Measurements from ENCODE around the gene HELZ. TPM values are rescaled to one million over a fixed set of nuclear protein-coding genes. Genes with fewer than 3 reads are reported as not detected.

HELZ gene
- total and polyA plus RNA-seq, 5 donors from 2014 or later, result 48.3 to 130 (median 56.7) TPM

DNA sequence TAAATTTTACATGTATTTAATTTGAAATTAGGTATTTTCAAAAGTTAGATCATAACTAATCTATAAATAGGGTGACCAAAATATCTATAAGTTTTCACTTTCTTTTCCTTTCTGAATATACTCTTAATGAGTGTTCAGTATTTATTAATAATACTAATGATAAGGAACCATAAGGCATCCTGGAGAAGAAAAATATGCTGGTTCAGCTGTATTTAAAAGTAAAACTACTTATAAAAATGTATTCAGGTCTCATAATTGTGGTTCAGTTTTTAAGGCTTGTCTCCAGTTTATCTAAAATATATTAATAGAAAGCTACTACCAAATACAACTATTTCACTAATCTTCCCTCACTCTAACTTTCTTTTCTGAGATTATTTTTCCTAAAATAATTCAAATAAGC, 67.3 kb downstream of the HELZ start:
- Histone ChIP-seq H3K4me3 (ENCODE audit: low read depth, low read length) (no peak overlapping the region), H3K4me1 (ENCODE audit: control insufficient read depth, insufficient read depth, low read length, poor library complexity, severe bottlenecking) (no peaks in the 10 kb centered on the region), H3K36me3 (ENCODE audit: control insufficient read depth, insufficient read depth, low read length) (peaks cover 51% of the 10 kb centered on the region), H3K27me3 (ENCODE audit: control insufficient read depth, insufficient read depth, low read length) (no peaks in the 10 kb centered on the region), H3K27ac (ENCODE audit: insufficient read depth, low read length, poor library complexity, severe bottlenecking) (no peak overlapping the region), H3K9me3 (ENCODE audit: control insufficient read depth in 2 of 2, low read length in 2 of 2) (no peaks in the 10 kb centered on the region)
- H3K9me3 Mint-ChIP-seq, result peaks cover 0 to 1% (median 0%) of the 10 kb centered on the region in 7 donors
- peaks cover 3 to 12% (median 5%) of the 10 kb centered on the region in 4 donors for H3K4me1 Mint-ChIP-seq
- no peaks in the 10 kb centered on the region for H3K27me3 Mint-ChIP-seq
- peaks cover 44% of the 10 kb centered on the region for H3K36me3 Mint-ChIP-seq
- ATAC-seq (ENCODE audit: low read depth in 2 of 2) (no peak), DNase-seq (no peak)
- no peak overlapping the region for H3K4me3 Mint-ChIP-seq
- H3K27ac Mint-ChIP-seq, result no peak overlapping the region

DNA sequence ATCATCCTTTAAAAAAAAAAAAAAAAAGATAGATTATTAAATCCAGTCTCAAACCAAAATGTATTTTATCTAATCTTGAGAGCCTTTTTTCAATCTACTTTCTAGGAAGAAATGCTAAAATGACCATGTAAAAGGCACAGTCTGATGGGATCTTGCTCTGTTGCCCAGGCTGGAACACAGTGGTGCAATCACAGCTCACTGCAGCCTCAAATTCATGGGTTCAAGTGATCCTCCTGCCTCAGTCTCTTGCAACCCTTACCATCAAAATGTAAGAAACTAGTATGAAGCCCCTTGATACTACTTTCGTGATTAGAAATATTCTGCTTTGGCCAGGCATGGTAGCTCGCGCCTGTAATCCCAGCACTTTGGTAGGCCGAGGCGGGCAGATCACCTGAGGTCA, 70.8 kb downstream of the HELZ start:
- no peak overlapping the region for H3K4me3 Mint-ChIP-seq
- no peaks in the 10 kb centered on the region for H3K27me3 Mint-ChIP-seq
- H3K36me3 Mint-ChIP-seq, result peaks cover 51% of the 10 kb centered on the region
- peaks cover 4 to 26% (median 12%) of the 10 kb centered on the region in 4 donors for H3K4me1 Mint-ChIP-seq
- no peaks in the 10 kb centered on the region for H3K4me1 ChIP-seq (ENCODE audit: control insufficient read depth, insufficient read depth, low read length, poor library complexity, severe bottlenecking)
- H3K27ac ChIP-seq (ENCODE audit: insufficient read depth, low read length, poor library complexity, severe bottlenecking), result no peak overlapping the region
- H3K27ac Mint-ChIP-seq, result no peak overlapping the region
- H3K27me3 ChIP-seq (ENCODE audit: control insufficient read depth, insufficient read depth, low read length), result no peaks in the 10 kb centered on the region
- DNase-seq (no peak), ATAC-seq (ENCODE audit: low read depth in 2 of 2) (no peak)
- H3K4me3 ChIP-seq (ENCODE audit: low read depth, low read length), result no peak overlapping the region
- no peaks in the 10 kb centered on the region for H3K9me3 Mint-ChIP-seq
- H3K36me3 ChIP-seq (ENCODE audit: control insufficient read depth, insufficient read depth, low read length), result peaks cover 53% of the 10 kb centered on the region
- no peaks in the 10 kb centered on the region for H3K9me3 ChIP-seq (ENCODE audit: control insufficient read depth in 2 of 2, low read length in 2 of 2)

- Mint-ChIP-seq H3K27me3 (no peaks in the 10 kb centered on the region), H3K36me3 (peaks cover 48% of the 10 kb centered on the region), H3K4me1 (peaks cover 0 to 26% (median 14%) of the 10 kb centered on the region in 4 donors), H3K4me3 (no peak overlapping the region), H3K27ac (peak overlapping the region in 2 of 3 donors; percentile 75 to 82), H3K9me3 (no peaks in the 10 kb centered on the region)
- Histone ChIP-seq H3K9me3 (ENCODE audit: control insufficient read depth in 2 of 2, low read length in 2 of 2) (no peaks in the 10 kb centered on the region), H3K4me1 (ENCODE audit: control insufficient read depth, insufficient read depth, low read length, poor library complexity, severe bottlenecking) (no peaks in the 10 kb centered on the region), H3K4me3 (ENCODE audit: low read depth, low read length) (no peak overlapping the region), H3K36me3 (ENCODE audit: control insufficient read depth, insufficient read depth, low read length) (peaks cover 47% of the 10 kb centered on the region), H3K27ac (ENCODE audit: insufficient read depth, low read length, poor library complexity, severe bottlenecking) (no peak overlapping the region), H3K27me3 (ENCODE audit: control insufficient read depth, insufficient read depth, low read length) (no peaks in the 10 kb centered on the region)
- no peak for DNase-seq
- ATAC-seq (ENCODE audit: low read depth in 2 of 2), result no peak
These were observed 73.4 kb downstream of the HELZ start for GRCh38 chr17:67171560-67171959.

DNA sequence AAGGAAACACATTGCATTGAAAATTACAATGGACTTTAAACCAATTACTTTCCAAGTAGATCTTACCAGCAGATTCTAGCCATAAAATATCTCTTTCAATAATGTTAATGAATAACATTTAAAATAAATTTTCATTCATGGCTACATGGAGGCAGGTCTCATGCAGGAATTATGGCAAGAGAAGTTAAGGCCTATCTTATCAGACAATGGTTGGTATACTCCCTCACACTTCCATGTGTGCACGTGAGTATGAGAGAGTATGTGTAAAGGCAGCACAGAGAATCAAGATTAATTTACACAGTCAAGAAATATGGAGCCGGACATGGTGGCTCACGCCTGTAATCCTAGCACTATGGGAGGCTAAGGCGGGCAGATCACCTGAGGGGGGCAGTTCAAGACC, 76.5 kb downstream of the HELZ start:
- H3K27ac ChIP-seq (ENCODE audit: insufficient read depth, low read length, poor library complexity, severe bottlenecking), result no peak overlapping the region
- H3K9me3 ChIP-seq (ENCODE audit: control insufficient read depth in 2 of 2, low read length in 2 of 2), result no peaks in the 10 kb centered on the region
- no peak overlapping the region for H3K4me3 Mint-ChIP-seq
- no peaks in the 10 kb centered on the region for H3K27me3 ChIP-seq (ENCODE audit: control insufficient read depth, insufficient read depth, low read length)
- peaks cover 43% of the 10 kb centered on the region for H3K36me3 Mint-ChIP-seq
- H3K4me1 ChIP-seq (ENCODE audit: control insufficient read depth, insufficient read depth, low read length, poor library complexity, severe bottlenecking), result no peaks in the 10 kb centered on the region
- no peaks in the 10 kb centered on the region for H3K27me3 Mint-ChIP-seq
- peaks cover 10 to 17% (median 14%) of the 10 kb centered on the region in 4 donors for H3K4me1 Mint-ChIP-seq
- no peak overlapping the region for H3K4me3 ChIP-seq (ENCODE audit: low read depth, low read length)
- H3K27ac Mint-ChIP-seq, result no peak overlapping the region
- no peaks in the 10 kb centered on the region for H3K9me3 Mint-ChIP-seq
- ATAC-seq (ENCODE audit: low read depth in 2 of 2), result no peak
- peaks cover 57% of the 10 kb centered on the region for H3K36me3 ChIP-seq (ENCODE audit: control insufficient read depth, insufficient read depth, low read length)
- DNase-seq, result no peak

GRCh38 chr17:67165201-67165600, 79.8 kb downstream of the HELZ start:
- no peaks in the 10 kb centered on the region for H3K27me3 Mint-ChIP-seq
- no peaks in the 10 kb centered on the region for H3K9me3 Mint-ChIP-seq
- ATAC-seq (ENCODE audit: low read depth in 2 of 2) (no peak), DNase-seq (no peak)
- H3K36me3 Mint-ChIP-seq, result peaks cover 41% of the 10 kb centered on the region
- Histone ChIP-seq H3K4me3 (ENCODE audit: low read depth, low read length) (no peak overlapping the region), H3K27me3 (ENCODE audit: control insufficient read depth, insufficient read depth, low read length) (no peaks in the 10 kb centered on the region), H3K36me3 (ENCODE audit: control insufficient read depth, insufficient read depth, low read length) (peaks cover 58% of the 10 kb centered on the region), H3K4me1 (ENCODE audit: control insufficient read depth, insufficient read depth, low read length, poor library complexity, severe bottlenecking) (no peaks in the 10 kb centered on the region), H3K9me3 (ENCODE audit: control insufficient read depth in 2 of 2, low read length in 2 of 2) (no peaks in the 10 kb centered on the region), H3K27ac (ENCODE audit: insufficient read depth, low read length, poor library complexity, severe bottlenecking) (no peak overlapping the region)
- no peak overlapping the region for H3K27ac Mint-ChIP-seq
- H3K4me3 Mint-ChIP-seq, result no peak overlapping the region
- peaks cover 0 to 18% (median 7%) of the 10 kb centered on the region in 4 donors for H3K4me1 Mint-ChIP-seq

- Mint-ChIP-seq H3K27me3 (no peaks in the 10 kb centered on the region), H3K36me3 (peaks cover 40% of the 10 kb centered on the region), H3K9me3 (no peaks in the 10 kb centered on the region), H3K27ac (peak overlapping the region in 1 of 3 donors; percentile 83), H3K4me1 (peaks cover 0 to 21% (median 6%) of the 10 kb centered on the region in 4 donors), H3K4me3 (no peak overlapping the region)
- no peaks in the 10 kb centered on the region for H3K4me1 ChIP-seq (ENCODE audit: control insufficient read depth, insufficient read depth, low read length, poor library complexity, severe bottlenecking)
- no peak overlapping the region for H3K4me3 ChIP-seq (ENCODE audit: low read depth, low read length)
- peaks cover 58% of the 10 kb centered on the region for H3K36me3 ChIP-seq (ENCODE audit: control insufficient read depth, insufficient read depth, low read length)
- DNase-seq, result no peak
- H3K9me3 ChIP-seq (ENCODE audit: control insufficient read depth in 2 of 2, low read length in 2 of 2), result no peaks in the 10 kb centered on the region
- no peaks in the 10 kb centered on the region for H3K27me3 ChIP-seq (ENCODE audit: control insufficient read depth, insufficient read depth, low read length)
- H3K27ac ChIP-seq (ENCODE audit: insufficient read depth, low read length, poor library complexity, severe bottlenecking), result no peak overlapping the region
- no peak for ATAC-seq (ENCODE audit: low read depth in 2 of 2)
These were observed 80.7 kb downstream of the HELZ start for GRCh38 chr17:67164302-67164701.

- H3K4me3 Mint-ChIP-seq, result no peak overlapping the region
- H3K27ac ChIP-seq (ENCODE audit: insufficient read depth, low read length, poor library complexity, severe bottlenecking), result no peak overlapping the region
- H3K27me3 Mint-ChIP-seq, result no peaks in the 10 kb centered on the region
- H3K9me3 Mint-ChIP-seq, result no peaks in the 10 kb centered on the region
- no peaks in the 10 kb centered on the region for H3K9me3 ChIP-seq (ENCODE audit: control insufficient read depth in 2 of 2, low read length in 2 of 2)
- H3K4me3 ChIP-seq (ENCODE audit: low read depth, low read length), result no peak overlapping the region
- H3K36me3 ChIP-seq (ENCODE audit: control insufficient read depth, insufficient read depth, low read length), result peaks cover 62% of the 10 kb centered on the region
- H3K4me1 Mint-ChIP-seq, result peaks cover 3 to 21% (median 10%) of the 10 kb centered on the region in 4 donors
- H3K4me1 ChIP-seq (ENCODE audit: control insufficient read depth, insufficient read depth, low read length, poor library complexity, severe bottlenecking), result no peaks in the 10 kb centered on the region
- DNase-seq, result no peak
- no peaks in the 10 kb centered on the region for H3K27me3 ChIP-seq (ENCODE audit: control insufficient read depth, insufficient read depth, low read length)
- no peak for ATAC-seq (ENCODE audit: low read depth in 2 of 2)
- H3K36me3 Mint-ChIP-seq, result peaks cover 45% of the 10 kb centered on the region
- peak overlapping the region in 1 of 3 donors; percentile 31 for H3K27ac Mint-ChIP-seq
These were observed 82.2 kb downstream of the HELZ start for GRCh38 chr17:67162771-67163170.

DNA sequence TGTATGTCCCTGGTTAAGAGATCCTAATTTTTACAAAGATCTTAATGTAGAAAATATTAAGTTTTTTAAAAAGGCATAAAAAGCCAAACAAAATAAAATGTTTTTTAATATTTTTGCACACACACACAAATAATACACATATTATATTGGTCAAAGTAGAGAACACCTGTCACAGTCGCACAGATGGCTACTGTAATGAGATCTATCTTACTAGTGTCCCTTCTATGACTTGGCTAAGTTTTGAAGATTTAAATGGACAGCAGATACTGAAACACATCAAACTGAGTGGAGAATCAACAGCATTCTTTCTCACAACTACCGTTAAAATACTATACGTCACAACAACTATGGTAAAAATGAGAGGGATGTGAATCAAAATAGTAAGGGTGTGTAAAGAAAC, 83.4 kb downstream of the HELZ start:
- Histone ChIP-seq H3K4me3 (ENCODE audit: low read depth, low read length) (no peak overlapping the region), H3K27ac (ENCODE audit: insufficient read depth, low read length, poor library complexity, severe bottlenecking) (no peak overlapping the region), H3K36me3 (ENCODE audit: control insufficient read depth, insufficient read depth, low read length) (peaks cover 53% of the 10 kb centered on the region), H3K27me3 (ENCODE audit: control insufficient read depth, insufficient read depth, low read length) (no peaks in the 10 kb centered on the region), H3K4me1 (ENCODE audit: control insufficient read depth, insufficient read depth, low read length, poor library complexity, severe bottlenecking) (no peaks in the 10 kb centered on the region), H3K9me3 (ENCODE audit: control insufficient read depth in 2 of 2, low read length in 2 of 2) (no peaks in the 10 kb centered on the region)
- Mint-ChIP-seq H3K27ac (no peak overlapping the region), H3K4me3 (no peak overlapping the region), H3K9me3 (no peaks in the 10 kb centered on the region), H3K36me3 (peaks cover 49% of the 10 kb centered on the region), H3K27me3 (no peaks in the 10 kb centered on the region), H3K4me1 (peaks cover 8 to 28% (median 17%) of the 10 kb centered on the region in 4 donors)
- ATAC-seq (ENCODE audit: low read depth in 2 of 2), result no peak
- no peak for DNase-seq

Data from CD4-positive, CD25-positive, alpha-beta regulatory T cell (primary cell).